ENCODE data around the gene GNAS-AS1. TPM values are rescaled to one million over a fixed set of nuclear protein-coding genes. Genes with fewer than 3 reads are reported as not detected.

Gene GNAS-AS1
- total and polyA plus RNA-seq, 2 of the 8 experiments (the other 6 are each of a cell fraction or from before 2014, with no cell fraction given), result 4.7 to 13.7 TPM

DNA sequence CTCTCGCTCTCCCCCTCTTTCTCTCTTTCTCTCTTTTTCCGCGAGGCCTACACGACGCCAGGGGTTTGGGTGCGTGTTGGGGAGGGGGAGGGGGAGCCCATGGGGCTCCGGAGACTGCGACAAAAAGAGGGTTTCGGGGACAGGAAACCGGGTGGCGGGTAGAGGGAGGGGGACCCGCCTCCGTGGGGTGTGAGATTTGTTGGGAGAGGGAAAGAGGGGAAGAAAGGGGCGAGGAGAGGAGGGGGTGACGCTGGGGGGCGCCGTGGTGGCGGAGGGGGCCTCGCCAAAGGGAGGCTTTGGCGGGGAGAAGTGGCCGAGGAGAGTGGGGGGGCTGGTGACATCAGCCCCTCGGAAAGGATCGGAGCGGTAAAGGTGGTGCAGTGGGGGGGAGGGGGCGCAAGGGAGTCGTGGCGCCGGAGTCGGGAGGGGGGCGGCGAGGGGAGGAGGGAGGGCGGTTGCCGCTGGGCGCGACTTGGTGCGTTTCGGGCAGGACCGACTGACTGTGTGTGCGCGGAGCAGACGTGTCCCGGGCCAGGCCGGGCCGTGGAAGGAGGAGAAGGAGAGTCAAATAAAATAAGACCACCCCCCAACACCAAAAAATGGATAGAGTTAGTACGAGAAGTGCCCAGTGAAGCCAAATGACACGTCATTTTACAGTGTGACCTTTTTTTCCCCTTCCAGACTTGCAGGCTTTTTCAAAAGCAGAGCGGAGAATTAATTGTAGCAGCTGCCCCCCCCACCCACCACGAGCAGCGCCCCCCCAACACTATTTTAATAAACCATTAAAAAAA lies 41.6 kb upstream of the GNAS-AS1 start:
- Histone ChIP-seq H3K14ac (ENCODE audit: insufficient read length) (no peak overlapping the region), H3K9ac (replicated peaks in 1 of 4; ENCODE audit: extremely low read depth in 1 of 4, low read depth in 3 of 4, low read length in 3 of 4) (peak overlapping the region; percentile 65 to 91 (median 76)), H4K91ac (replicated peaks; ENCODE audit: insufficient read length, low read length) (peak overlapping the region; percentile 78), H3K27ac (ENCODE audit: low read depth, low read length) (peak overlapping the region; percentile 87; the same call in 1 of the 2 replicates), H2BK20ac (ENCODE audit: low read length) (no peak overlapping the region), H2BK5ac (ENCODE audit: low read depth, low read length) (peak overlapping the region; percentile 68), H3K4ac (replicated peaks; ENCODE audit: insufficient read length, low read depth, low read length) (peak overlapping the region; percentile 82), H2BK12ac (ENCODE audit: low read depth, low read length) (no peak overlapping the region), H3K4me3 (ENCODE audit: extremely low read depth in 1 of 4, insufficient read depth in 2 of 4, low read depth in 3 of 4, low read length in 4 of 4) (peak overlapping the region; percentile 73 to 98 (median 80)), H3K56ac (replicated peaks; ENCODE audit: insufficient read length, low read depth, low read length) (peak overlapping the region; percentile 91), H3K36me3 (ENCODE audit: control insufficient read depth in 2 of 4, insufficient read depth in 4 of 4, low read length in 3 of 4) (peaks cover 0 to 15% (median 2%) of the 10 kb centered on the region in 4 experiments; a peak in 4 of 8 replicates), H4K20me1 (replicated peaks in 1 of 2; ENCODE audit: control insufficient read depth in 1 of 2, insufficient read depth in 2 of 2, low read length in 2 of 2) (peaks cover 9 to 16% of the 10 kb centered on the region in 2 experiments), H4K8ac (ENCODE audit: extremely low read depth, insufficient read depth, low read length) (peak overlapping the region; percentile 96; the same call in 1 of the 2 replicates), H2BK15ac (ENCODE audit: low read length) (no peak overlapping the region), H3K27me3 (replicated peaks in 1 of 4; ENCODE audit: control insufficient read depth in 3 of 4, extremely low read depth in 1 of 4, insufficient read depth in 3 of 4, low read length in 3 of 4) (peaks cover 0 to 6% (median 2%) of the 10 kb centered on the region in 4 experiments; a peak in 2 of 7 replicates), H4K5ac (ENCODE audit: insufficient read length, low read depth, low read length) (peak overlapping the region; percentile 48), H3K79me2 (ENCODE audit: control insufficient read depth in 1 of 2, insufficient read depth in 2 of 2, low read length in 2 of 2) (peaks cover 14 to 56% of the 10 kb centered on the region in 2 experiments; a peak in 3 of 4 replicates), H3K4me1 (replicated peaks in 1 of 4; ENCODE audit: control insufficient read depth in 3 of 4, insufficient read depth in 4 of 4, low read length in 3 of 4) (peaks cover 4 to 25% (median 16%) of the 10 kb centered on the region in 4 experiments), H3K4me2 (ENCODE audit: insufficient read depth in 1 of 2, low read depth in 2 of 2, low read length in 2 of 2) (peak overlapping the region; percentile 62 to 72), H2AFZ (ENCODE audit: low read length) (no peak overlapping the region), H3K9me3 (ENCODE audit: insufficient read depth in 2 of 2, low read depth in 1 of 2, low read length in 1 of 2) (no peaks in the 10 kb centered on the region), H3K18ac (ENCODE audit: extremely low read depth, low read length) (peak overlapping the region; percentile 19), H2BK120ac (replicated peaks; ENCODE audit: low read depth, low read length) (peak overlapping the region; percentile 38), H3K79me1 (ENCODE audit: low read depth, low read length) (no peaks in the 10 kb centered on the region; the same call in 1 of the 2 replicates), H3K23ac (ENCODE audit: insufficient read length) (no peak overlapping the region), H3K23me2 (ENCODE audit: low read depth, low read length) (peaks cover 14% of the 10 kb centered on the region), H2AK5ac (ENCODE audit: low read depth, low read length) (no peak overlapping the region)
- ChIA-PET POLR2A (ENCODE audit: partially characterized antibody) (interaction anchor here (1.3 to 3.7 kb wide), 4 partner anchors 9 to 140 kb away, joined by 3 to 26 read pairs (median 4); partner anchors contain the start of gene ATP5F1E), CTCF (ENCODE audit: partially characterized antibody) (no interaction called here)
- FAIRE-seq, result no peak
- DNase-seq (ENCODE audit: low read depth in 1 of 2, low spot score in 2 of 2), result peak in 1 of 2 experiments; percentile 75
- WGBS, 2 experiments (ENCODE audit: extremely low coverage in 1 of 2, insufficient coverage in 1 of 2, insufficient read length in 1 of 2, insufficient replicate concordance in 2 of 2, low coverage in 1 of 2, low lambda C conversion rate in 2 of 2, missing lambda C conversion rate in 1 of 2), result 0% methylated on average over 3 of the region's 49 CpGs; no CpG with 5 or more reads in 1 of the 2 experiments
- TF ChIP-seq HDAC2 (IDR thresholded peaks at IDR 0.05; ENCODE audit: borderline replicate concordance in 1 of 2, low read depth in 2 of 2, low read length in 2 of 2) (peak in 1 of 2 experiments; percentile 65; a peak in 1 of 4 replicates), SP1 (IDR thresholded peaks at IDR 0.05; ENCODE audit: low read depth, low read length) (no peak), RNF2 (IDR thresholded peaks at IDR 0.05; ENCODE audit: borderline replicate concordance, low read depth, low read length, missing control alignments, poor library complexity, severe bottlenecking) (no peak), CTBP2 (IDR thresholded peaks at IDR 0.05; ENCODE audit: borderline replicate concordance, insufficient read depth, insufficient read length, low read length) (no peak), EZH2 (IDR thresholded peaks at IDR 0.05; ENCODE audit: low read depth, low read length, severe bottlenecking) (no peak)
